Measurements from ENCODE around the gene NID1.

Gene NID1, protein sequence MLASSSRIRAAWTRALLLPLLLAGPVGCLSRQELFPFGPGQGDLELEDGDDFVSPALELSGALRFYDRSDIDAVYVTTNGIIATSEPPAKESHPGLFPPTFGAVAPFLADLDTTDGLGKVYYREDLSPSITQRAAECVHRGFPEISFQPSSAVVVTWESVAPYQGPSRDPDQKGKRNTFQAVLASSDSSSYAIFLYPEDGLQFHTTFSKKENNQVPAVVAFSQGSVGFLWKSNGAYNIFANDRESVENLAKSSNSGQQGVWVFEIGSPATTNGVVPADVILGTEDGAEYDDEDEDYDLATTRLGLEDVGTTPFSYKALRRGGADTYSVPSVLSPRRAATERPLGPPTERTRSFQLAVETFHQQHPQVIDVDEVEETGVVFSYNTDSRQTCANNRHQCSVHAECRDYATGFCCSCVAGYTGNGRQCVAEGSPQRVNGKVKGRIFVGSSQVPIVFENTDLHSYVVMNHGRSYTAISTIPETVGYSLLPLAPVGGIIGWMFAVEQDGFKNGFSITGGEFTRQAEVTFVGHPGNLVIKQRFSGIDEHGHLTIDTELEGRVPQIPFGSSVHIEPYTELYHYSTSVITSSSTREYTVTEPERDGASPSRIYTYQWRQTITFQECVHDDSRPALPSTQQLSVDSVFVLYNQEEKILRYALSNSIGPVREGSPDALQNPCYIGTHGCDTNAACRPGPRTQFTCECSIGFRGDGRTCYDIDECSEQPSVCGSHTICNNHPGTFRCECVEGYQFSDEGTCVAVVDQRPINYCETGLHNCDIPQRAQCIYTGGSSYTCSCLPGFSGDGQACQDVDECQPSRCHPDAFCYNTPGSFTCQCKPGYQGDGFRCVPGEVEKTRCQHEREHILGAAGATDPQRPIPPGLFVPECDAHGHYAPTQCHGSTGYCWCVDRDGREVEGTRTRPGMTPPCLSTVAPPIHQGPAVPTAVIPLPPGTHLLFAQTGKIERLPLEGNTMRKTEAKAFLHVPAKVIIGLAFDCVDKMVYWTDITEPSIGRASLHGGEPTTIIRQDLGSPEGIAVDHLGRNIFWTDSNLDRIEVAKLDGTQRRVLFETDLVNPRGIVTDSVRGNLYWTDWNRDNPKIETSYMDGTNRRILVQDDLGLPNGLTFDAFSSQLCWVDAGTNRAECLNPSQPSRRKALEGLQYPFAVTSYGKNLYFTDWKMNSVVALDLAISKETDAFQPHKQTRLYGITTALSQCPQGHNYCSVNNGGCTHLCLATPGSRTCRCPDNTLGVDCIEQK
- 1.3 to 2.1 reads per million in 2 donors for total RNA-seq

DNA sequence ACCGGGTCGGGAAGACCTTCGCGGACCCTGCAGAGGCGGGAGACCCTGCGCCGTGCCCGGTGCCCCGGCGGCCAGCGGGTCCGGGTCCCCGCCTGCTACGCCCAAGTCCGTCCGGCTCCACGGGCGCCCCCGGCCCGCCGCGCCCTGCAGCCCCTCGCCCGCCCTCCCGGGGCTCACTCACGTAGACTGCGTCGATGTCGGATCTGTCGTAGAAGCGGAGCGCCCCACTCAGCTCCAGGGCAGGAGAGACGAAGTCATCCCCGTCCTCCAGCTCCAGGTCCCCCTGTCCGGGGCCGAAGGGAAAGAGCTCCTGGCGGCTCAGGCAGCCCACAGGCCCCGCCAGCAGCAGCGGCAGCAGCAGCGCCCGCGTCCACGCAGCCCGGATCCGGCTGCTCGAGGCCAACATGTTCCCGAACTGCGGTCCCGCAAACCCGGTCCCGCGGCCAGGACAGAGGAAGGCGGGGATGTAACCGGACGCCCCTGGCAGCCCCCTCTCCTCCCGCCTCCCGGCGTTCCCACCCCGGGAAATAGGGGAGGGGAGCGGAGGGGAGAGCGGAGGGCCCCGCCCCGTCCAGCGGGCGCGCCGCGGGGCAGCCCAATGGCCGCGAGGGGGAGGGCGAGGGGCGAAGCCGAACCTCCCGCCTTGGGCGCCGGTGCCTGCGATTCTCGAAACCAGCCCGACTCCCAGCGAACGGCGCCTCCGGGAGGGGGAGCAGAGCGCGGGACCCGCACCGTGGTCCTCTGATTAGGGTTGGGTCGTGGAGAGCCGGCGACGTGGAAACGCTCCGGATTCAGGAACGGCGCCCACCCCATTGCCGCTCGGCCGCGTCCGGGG, at the start of gene NID1:
TSS of gene NID1 (minus strand) at position 417 of the 835 bp plus-strand sequence. CDS start at position 406, 11 bp downstream.
- DNase-seq, result peak; percentile 16

DNA sequence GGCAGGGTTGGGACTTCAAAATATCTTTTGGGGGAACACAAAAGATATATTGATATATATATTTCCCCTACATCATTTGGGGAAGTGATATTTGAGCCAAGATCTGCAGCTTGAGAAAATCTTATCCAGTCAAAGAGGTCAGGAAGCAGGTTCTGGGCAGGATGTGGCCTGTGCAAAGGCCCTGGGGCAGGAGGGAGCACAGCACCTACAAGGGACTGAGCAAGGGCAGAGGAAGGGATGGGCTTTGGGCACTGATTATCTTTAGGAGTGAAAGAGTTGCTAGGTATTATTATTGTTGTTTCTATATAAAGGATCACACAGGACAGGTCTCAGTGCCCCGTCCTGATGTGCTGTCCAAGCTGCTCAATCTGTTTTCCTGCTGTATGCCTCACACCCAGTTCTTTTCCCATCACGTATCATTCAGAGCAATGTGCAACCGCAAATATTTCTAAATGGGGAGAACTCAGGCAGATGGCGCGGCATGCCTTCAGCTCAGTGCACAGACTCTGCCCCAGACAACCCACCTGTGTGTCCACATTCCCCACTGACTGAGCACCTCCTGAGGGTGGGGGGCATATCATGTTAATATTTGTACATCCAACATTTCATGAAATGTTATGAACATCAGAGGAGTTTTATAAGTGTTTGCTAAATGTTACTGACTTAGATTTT, 49.3 kb upstream of the NID1 start:
- no peak for DNase-seq

DNA sequence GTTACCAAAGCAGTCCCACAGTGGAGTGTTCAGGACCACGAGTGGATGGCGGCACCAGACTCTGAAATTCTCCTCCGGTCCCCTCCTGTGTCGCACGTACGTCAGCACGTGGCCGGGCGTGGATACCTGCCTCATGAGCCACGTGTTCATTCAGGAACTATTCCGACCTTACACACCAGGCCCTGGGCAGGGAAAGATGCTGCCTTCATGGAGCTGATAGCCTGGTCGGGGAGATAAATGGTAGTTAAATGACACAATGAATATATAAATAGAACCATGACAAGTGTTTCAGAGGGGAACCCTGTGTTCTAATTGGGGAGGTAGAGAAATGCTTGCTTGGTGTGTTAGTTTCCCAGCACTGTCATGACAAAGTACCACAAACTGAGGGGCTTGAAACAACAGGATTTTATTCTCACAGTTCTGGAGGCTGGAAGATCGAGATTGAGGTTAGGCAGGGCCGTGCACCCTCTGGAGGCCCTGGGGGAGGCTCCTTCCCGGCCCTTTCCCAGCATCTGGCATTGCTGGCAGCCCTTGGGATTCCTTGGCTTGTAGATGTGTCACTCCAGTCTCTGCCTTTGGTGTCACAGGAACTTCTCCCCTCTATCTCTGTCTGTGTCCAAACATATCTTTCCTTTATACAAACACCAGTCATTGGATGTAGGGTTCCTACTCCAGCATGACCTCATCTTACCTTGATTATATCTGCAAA, 48.6 kb upstream of the NID1 start:
- no peak for DNase-seq

DNA sequence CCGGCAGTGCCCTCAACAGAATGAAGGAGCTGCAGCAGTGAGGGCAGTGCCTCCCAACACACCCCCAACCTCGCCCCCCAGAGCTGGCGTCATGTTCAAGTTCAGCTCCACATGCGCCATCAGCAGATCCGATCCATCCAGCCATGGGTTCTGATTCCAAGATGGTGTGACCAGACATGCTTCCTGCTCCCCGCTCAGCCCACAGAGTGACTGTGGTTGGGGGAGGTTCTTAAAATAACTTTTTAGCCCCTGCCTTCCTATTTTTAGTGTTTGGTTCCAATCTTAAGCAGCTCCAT, 47.4 kb upstream of the NID1 start:
- no peak for DNase-seq

DNA sequence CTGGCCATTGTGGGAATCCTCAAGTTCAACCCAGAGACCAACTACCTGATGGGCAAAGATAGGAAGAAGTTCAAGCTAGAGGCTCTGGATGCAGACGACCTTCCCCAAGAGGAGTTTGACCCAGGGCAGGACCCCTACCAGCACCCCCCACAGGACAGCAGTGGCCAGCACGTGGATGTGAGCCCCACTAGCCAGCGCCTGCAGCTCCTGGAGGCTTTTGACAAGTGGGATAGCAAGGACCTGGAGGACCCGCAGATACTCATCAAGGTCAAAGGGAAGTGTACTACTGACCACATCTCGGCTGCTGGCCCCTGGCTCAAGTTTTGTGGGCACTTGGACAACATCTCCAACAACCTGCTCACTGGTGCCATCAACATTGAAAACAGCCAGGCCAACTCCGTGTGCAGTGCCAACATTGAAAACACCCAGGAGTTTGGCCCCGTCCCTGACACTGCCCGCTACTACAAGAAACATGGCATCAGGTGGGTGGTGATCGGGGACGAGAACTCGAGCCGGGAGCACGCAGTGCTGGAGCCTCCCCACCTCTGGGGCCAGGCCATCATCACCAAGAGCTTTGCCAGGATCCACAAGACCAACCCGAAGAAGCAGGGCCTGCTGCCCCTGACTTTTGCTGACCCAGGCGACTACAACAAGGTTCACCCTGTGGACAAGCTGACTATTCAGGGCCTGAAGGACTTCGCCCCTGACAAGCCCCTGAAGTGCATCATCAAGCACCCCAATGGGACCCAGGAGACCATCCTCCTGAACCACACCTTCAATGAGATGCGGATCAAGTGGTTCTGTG, 46.8 kb upstream of the NID1 start:
- no peak for DNase-seq

DNA sequence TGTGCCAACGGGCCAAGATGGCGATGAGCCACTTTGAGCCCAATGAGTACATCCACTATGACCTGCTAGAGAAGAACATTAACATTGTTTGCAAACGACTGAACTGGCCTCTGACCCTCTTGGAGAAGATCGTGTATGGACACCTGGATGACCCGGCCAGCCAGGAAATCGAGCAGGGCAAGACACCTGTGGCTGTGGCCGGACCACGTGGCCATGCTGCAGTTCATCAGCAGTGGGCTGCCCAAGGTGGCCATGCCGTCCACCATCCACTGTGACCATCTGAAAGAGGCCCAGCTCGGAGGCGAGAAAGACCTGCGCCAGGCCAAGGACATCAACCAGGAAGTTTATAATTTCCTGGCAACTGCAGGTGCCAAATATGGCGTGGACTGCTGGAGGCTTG, 45.2 kb upstream of the NID1 start:
- no peak for DNase-seq

DNA sequence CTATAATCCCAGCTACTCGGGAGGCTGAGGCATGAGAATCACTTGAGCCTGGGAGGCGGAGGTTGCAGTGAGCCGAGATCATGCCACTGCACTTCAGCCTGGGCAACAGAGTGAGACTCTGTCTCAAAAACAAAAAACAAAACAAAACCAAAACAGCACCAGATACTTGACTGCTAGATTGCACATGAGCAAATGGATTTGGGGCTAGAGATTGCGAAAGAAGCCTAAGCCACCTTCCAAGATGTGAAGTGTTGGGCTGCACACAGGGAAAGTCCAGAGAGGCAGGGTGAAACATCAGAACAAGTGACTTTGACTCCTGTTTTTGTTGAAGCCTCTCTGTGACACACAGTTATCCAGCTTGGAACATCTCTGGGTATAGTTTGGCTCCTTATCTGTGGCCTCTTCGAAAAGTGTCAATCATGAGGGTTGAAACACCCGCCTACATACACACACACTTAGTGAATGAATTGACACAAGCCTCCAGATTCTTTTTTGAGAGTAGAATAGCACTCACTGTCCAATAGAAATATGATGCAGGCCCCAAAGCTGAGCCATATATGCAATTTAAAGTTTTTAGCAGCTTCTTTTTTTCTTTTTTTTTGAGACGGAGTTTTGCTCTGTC, 43.2 kb upstream of the NID1 start:
- DNase-seq, result no peak

DNA sequence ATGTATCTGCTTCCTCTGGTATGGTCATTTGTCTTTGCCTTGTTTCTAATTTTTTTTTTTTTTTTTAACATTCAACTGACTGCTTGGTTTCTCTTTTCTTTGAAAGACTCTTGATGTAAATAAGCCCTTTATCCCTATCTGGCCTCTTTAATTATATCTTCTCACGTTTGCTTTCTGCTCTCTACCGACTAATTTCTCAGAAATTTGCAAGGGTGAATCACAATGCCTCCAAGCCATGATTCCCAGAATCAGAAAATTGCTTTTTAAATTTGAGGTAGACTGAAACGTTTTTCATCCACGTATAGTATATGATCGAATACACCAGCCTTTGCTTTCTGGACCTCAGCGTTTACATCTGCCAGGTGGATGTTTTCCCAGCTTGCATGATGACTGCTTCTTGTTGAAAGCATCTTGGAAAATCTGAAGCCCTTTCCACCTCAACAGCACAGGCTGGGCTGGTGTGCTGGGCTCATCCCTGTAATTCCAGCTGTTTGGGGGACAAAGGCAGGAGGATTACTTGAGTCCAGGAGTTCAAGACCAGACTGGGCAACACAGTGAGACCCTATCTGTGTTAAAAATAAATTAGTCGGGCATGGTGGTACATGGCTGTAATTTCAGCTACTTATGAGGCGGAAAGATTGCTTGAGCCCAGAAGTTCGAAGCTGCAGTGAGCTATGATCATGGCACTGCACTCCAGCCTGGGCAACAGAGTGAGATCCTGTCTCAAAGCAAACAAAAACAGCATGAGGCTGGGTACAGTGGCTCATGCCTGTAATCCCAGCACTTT, 42.4 kb upstream of the NID1 start:
- no peak for DNase-seq

DNA sequence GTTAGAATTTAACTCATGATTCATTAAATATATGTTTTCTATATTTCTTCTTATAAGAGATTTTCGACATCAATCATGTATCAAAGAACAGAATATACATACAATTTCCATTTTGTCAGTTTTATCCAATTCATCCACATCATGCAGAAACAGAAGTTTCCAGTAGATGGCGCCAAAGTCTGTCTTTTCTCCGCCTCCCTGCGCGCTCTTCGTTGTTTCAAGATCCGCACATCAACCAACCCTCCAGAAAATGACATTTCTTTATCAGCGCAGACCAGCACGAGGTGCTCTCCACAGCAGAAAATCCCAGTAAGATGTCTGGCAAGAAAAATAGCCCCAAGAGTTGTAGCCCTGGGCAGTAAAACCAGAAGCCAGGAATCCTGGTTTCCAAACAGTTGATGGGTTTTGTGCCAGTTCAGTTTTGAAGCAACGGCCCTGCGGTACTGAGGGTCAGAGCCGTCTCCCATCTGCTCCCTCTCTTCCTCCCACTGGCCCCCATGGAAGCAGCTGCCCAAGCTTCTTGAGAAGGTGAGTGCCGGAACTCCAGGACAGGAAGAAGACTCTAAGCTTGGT, 38.8 kb upstream of the NID1 start:
- DNase-seq, result no peak

DNA sequence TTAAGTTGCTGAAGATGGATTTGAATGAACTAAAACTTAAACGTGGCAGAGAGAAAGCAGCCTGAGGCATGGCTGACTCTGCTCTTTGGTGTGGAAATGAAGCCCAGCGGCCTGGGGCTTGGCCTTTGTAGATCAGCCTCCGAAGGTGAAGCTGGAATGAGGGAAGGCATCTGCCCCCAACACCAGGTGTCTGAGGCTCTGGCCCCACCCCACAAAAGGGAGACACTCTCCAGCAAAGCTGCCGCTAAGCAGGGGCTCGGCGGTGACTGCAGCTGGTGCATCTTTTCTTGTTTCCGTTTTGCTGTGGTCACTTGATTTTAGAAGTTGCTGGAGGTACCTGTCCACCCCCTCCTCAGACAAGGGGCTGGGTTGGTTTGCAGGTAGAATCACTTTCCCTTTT, 38.2 kb upstream of the NID1 start:
- DNase-seq, result no peak

DNA sequence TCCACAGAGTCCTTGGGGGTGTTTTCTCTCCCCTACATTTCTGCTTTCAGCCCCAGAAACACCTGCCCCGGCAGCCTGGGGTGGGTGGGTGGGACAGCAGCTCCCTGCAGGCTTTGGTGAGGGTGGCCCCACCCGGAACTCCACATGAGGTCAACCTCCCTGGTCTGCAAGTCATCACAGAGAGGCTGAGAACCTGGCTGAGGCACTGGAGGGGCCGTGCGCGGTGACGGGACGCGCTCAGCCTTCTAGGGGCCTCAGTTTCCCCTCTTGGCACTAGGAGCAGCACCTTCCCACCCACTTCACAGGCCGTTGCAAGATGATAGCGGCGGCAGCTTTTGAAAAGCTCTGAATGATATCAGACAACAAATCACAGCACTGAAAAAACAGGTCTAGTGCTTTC, 37.7 kb upstream of the NID1 start:
- no peak for DNase-seq

DNA sequence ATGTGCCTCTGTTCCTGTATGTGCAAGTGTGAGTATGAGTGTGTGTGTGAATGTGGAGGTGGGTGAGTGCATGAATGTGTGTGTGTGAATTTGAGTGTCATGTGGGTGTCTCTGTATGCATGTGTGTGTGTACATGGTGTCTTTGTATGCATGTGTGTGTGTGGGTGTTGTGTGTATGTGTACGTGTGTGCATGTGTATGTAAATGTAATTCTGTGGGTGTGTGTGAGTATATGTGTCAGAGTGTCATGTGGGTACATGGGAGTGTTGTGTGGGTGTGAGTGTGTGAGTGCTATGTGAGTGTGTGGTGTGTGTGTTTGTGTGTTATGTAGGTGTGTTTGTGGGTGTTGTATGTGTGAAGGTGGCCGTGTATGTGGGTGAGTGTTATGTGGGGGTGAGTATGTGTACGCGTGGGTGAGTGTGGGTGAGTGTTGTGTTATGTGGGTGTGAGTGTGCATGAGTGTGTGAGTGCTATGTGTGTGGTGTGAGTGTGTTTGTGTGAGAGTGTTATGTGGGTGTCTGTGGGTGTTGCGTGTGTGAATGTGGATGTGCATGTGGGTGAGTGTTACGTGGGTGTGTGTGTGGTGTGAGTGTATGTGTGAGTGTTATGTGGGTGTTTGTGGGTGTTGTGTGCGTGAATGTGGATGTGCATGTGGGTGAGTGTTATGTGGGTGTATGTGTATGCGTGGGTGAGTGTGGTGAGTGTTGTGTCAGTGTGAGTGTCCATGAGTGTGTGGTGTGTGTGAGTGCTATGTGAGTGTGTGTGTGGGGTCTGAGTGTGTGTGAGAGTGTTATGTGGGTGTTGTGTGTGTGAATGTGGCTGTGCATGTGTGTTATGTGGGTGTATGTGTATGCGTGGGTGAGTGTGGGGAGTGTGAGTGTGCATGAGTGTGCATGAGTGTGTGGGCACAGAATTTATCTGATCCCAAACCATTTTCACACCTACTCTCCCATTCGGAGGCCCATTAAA, 36.6 kb upstream of the NID1 start:
- DNase-seq, result no peak

DNA sequence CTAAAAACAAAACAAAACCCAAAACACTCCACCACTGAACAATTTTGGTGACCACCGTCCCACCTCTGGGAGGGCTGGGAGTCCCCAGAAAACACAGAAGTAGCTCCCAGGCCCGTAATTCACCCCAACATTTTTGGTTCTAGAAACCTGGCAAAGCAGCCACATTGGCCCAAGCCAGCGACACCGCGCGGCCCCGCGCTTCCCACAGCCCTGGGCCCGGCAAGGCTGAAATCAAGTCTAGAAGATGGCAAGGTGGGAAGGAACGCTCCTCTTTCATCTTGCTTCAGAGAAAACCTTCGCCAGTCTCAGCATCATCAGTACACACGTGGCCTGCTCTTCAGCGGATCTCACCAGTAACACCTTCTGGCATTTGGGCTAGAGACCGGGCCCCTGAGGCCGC, 35.9 kb upstream of the NID1 start:
- DNase-seq, result no peak

DNA sequence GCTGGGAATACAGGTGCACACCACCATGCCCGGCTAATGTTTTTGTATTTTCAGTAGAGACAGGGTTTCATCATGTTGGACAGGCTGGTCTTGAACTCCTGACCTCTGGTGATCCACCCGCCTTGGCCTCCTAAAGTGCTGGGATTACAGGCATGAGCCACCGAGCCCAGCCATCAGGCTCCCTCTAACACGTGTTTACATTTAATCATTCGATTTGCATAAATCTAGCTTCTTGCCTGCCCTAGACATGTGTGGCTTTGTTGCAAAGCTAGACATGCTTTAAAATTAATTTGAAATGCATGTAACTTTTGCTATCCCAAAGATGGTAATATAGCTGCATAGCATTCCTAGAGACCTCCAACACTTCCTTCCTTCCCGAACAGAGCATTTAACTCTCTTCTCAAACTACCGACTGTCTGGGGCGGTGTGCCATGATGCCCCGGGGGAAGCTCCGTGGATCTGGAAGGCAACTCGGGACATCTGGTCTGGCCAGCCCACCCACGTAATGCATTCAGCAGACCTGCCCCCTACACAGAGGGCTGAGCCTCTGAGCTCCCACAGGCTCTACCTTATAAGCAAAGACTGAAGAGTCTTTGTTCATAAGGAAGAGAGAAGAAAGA, 34.6 kb upstream of the NID1 start:
- DNase-seq, result no peak

DNA sequence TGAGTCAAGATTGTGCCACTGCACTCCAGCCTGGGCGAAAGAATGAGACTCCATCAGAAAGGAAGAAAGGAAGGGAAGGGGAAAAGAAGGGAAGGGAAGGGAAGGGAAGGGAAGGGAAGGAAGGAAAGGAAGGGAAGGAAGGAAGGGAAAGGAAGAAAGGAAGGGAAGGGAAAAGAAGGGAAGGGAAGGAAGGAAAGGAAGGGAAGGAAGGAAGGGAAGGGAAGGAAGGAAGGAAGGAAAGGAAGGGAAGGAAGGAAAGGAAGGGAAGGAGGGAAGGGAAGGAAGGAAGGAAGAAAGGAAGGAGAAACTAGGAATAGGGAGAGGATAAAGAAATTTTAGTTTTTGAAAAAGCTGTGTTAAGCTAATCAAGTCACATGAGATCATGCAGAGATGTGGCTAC, 33.4 kb upstream of the NID1 start:
- no peak for DNase-seq

DNA sequence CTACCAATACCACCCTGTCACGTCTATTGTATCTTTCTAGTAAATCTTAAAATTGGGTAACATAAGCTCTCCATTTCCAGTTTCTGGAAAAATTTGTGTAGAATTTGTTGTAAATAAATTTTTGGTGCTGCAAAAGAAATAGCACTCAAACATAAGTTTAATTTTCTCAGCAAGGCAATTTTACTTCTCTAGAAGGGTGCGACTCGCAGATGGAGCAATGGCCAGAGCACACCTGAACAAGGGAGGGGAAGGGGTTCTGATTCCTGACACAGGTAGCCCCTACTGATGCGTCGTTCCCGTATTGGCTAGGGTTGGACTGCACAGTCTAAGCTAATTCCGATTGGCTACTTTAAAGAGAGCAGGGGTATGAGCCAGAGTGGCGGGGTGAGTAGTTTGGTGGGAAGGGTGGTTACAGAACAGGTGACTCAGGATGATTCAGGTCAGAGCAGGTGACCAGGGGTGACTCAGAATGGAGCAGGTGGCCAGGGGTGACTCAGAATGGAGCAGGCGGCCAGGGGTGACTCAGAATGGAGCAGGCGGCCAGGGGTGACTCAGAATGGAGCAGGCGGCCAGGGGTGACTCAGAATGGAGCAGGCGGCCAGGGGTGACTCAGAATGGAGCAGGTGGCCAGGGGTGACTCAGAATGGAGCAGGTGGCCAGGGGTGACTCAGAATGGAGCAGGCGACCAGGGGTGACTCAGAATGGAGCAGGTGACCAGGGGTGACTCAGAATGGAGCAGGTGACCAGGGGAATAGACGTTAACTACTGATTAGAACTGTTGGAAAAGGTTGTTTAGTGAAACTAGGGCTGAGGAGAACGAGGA, 32.0 kb upstream of the NID1 start:
- DNase-seq, result peak; percentile 38

Data from activated gamma-delta T cell (primary cell).